CD1c-positive myeloid dendritic cell (primary cell): ENCODE results near the gene RNGTT.
A peak's percentile ranks its signal among the peaks of the same experiment; 100 is the strongest.
"Not testable (repeated sequence)": the region's sequence is repeated elsewhere in the genome, so short reads cannot be mapped to it uniquely, and the experiment has no call there.

Experiments used
- DNase-seq: peaks from one replicate; pipeline ENCODE4 v3.0.0-alpha.2; 2016; ENCODE audit errors: extremely low spot score

RNGTT gene

DNA sequence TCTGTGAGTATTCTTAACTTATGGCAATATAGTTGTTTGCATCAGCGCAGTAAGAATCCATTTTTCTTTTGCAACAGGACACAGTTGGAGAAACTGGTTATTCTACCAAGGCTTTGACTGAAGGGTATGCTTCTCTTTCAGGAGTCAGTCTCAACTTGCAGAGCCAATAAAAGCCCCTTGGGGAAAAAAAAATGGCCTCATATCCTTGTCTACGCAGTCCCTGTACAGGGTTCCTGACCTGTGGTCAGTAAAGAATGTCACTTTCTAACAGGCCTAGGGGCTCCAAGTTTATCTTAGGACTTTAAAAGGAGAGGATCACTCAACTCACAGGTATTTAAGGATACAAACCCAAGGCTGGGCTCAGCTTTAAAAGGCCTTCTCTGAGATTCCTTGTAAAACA lies 6.9 kb upstream of the RNGTT start:
- no peak for DNase-seq

DNA sequence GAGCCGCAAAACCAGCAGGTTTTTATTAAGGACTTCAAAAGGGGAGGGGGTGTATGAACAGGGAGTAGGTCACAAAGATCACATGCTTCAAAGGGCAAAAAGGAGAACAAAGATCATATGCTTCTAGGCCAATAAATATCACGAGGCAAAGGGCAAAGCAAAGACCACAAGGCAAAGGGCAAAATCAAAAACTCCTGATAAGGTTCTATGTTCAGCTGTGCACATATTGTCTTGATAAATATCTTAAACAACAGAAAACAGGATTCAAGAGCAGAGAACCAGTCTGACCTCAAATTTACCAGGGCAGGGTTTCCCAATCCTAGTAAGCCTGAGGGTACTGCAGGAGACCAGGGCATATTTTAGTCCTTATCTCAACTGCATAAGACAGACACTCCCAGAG lies 5.8 kb upstream of the RNGTT start:
- DNase-seq: not testable (repeated sequence)

DNA sequence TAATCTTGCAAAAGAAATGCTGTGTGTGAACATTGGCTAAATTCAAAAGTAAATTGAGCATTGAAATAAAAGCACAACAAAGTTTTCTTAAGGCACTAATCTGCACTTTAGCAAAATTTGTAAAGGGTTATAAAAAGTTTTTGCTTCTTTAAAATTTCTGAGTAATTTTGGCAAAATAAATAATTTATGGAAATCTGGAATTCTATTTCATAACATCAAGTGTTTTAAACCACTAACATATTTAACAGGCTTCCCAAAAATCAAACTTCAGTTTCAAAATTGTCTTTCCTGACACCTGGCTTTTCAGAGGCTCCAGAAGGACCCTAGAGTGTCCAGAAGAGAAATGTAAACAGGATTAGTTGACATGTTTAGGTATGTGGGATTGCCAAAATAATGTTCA lies 4.5 kb upstream of the RNGTT start:
- no peak for DNase-seq

GRCh38 chr6:88965691-88966090 lies 2.3 kb upstream of the RNGTT start:
- DNase-seq: no peak

DNA sequence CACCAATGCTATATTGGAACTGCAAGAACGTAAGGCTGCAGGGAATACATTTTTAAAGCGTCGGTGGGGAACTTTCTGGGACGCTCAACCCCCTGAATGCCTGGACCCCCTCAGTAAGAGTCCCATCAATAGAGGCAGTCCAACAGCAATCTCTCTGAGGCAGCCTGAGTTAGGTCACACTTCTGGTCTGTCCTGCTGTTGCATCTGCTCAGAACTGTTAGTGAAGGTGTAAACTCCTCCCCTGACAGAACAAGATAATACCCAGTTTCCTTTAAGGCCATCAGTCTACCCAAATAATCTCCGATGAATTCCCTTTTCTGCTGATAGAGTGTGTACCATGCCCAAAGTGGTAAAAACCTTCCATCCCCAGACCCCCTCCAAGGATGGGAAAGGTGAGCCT lies 1.1 kb upstream of the RNGTT start:
- DNase-seq: no peak

- DNase-seq: no peak
Observed at GRCh38 chr6:88958842-88959241, 4.6 kb downstream of the RNGTT start.

DNA sequence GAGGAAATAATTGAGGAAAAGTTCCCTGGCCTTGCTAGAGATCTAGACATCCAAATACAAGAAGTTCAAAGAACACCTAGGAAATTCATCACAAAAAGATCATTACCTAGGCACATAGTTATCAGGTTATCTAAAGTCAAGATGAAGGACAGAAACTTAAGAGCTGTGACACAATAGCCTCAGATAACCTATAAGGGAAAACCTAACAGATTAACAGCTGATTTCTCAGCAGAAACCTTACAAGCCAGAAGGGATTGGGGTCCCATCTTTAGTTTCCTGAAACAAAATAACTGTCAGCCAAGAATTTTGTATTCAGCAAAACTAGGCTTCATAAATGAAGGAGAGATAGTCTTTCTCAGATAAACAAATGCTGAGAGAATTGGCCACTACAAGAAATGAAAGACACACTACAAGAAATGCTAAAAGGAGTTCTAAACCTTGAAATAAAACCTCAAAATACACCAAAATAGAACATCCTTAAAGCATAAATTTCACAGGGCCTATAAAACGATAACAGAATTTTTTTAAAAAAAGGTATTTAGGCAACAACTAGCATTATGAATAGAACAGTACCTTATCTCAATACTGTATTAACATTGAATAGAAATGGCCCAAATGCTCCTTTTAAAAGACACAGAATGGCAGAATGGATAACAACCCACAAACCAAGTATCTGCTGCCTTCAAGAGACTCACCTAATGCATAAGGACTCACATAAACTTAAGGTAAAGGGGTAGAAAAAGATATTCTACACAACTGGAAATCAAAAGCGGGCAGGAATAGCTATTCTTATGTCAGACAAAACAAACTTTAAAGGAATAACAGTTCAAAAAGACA lies 9.7 kb downstream of the RNGTT start:
- no peak for DNase-seq

GRCh38 chr6:88952065-88952704 lies 11.2 kb downstream of the RNGTT start:
- DNase-seq: no peak

DNA sequence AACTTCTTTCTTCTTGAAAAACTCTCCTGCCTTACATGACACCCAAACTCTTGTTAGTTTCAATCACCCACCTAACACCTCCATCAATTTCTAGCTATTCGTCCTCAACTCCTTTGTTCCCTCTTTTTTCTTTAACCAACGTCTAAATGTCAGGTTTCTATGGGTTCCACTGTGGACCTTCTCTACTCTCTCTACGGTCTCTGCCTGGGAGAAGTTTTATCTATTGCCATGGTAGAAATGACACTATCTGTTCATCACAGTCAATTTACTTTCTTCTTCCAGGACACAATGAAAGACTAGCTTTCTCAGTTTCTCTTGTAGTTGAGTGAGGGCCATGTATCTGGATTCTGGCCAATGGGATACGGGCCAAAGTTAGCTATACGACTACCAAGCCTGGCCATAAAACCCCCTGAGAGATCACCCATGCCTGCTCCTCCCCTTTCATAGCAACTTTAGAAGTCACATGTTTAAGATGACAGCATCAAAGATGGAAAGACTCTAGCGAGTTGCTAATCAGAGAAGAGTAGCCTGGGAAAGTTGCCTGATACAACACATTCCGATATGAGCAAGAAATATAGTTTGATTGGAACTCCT lies 17.9 kb downstream of the RNGTT start:
- no peak for DNase-seq

- DNase-seq: no peak
Observed at GRCh38 chr6:88933521-88933920, 29.9 kb downstream of the RNGTT start.

DNA sequence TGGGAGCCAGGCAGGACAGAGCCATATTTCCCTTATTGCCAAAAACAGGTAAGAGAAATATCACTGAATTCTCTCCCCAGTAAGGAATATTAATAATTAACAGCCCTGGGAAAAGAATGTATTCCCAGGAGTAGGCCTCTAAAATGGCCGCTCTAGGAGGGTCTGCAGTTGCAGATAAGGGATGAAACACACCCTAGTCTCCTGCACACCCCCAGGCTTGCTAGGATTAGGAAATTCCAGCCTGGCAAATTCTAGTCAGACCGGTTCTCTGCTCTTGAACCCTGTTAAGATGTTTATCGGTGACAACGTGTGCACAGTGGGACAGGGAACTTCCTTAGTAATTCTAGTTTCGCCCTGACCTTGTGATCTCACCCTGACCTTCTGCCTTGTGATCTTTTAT lies 31.4 kb downstream of the RNGTT start:
- DNase-seq: not testable (repeated sequence)

- DNase-seq: peak; percentile 83
Observed at GRCh38 chr6:88922775-88923548, 40.5 kb downstream of the RNGTT start.

- no peak for DNase-seq
Observed at GRCh38 chr6:88921734-88922133, 41.7 kb downstream of the RNGTT start.

- no peak for DNase-seq
Observed at GRCh38 chr6:88920774-88921733, 42.4 kb downstream of the RNGTT start.

DNA sequence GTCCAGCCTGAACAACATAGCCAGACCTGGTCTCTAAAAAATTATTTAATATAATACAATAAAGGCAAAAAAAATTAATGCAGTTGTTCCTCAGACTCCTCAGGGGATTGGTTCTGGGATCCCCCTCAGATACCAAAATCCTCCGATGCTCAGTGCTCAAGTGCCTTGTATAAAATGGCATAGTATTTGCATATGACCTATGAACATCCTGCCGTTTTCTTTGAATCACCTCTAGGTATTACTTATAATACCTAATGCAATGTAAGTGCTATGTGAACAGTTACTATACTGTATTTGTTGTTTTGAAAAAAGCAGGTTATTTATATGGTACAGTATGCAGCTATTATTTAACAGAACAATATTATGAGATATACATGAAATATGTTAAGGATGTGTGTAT lies 43.3 kb downstream of the RNGTT start:
- no peak for DNase-seq

DNA sequence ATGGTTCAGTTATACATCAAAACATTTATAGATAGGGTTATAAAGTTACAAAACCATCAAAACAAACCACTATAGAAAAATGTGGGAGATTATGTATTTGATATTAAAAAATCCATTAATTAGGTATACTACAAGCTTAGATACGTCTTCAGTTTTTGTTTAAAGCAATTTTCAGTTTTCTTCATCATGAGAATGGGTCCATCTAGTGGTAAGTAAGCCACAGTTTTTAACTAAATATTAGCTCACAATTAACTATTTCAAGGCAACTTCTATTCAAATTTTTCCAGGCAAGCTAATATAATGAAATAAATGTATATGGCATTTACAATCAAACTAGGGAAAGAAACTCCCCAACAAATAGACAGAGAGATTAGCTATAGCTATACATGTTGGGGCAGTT lies 44.4 kb downstream of the RNGTT start:
- no peak for DNase-seq

DNA sequence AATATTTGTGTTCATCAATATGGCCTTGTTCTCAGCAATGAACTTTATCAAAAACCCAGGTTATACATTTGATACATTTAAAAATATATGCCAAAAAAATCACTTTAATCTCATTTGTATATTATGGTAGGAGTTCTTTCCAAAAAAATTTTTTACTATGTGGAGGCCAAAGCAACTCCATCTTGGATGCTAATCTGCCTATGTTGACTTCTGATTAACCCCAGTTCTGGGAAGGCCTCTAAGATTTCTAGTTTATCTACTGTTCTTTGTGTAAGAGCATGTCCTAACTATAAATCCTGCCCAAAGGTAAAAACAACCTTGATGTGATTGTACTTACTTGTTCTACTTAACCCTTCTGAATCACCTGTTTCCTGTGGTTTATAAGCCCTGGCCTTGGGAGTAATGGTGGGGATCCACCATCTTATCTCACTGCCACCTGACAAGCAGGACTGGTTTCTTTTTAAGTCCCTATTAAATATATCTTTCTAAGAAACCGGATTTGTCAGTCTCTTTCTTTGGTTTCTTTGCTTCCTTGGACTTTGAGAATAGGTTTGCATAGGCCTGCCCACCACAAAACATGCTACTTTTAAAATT lies 46.7 kb downstream of the RNGTT start:
- no peak for DNase-seq

GRCh38 chr6:88914895-88915598 lies 48.4 kb downstream of the RNGTT start:
- no peak for DNase-seq

DNA sequence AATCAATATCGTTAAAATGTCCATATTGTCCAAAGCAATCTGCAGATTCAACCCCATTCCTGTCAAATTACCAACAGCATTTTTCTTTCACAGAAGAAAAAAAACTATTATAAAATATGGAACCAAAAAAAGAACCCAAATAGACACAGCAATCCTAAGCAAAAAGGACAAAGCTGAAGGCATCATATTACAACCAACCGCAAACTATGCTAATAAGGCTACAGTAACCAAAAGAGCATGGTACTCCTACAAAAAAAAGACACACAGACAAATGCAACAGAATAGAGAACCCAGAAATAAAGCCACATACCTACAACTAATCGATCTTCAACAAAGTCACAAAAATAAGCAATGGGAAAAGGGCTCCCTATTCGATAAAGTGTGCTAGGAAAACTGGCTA lies 49.2 kb downstream of the RNGTT start:
- DNase-seq: no peak

- DNase-seq: no peak
Observed at GRCh38 chr6:88913471-88913870, 49.9 kb downstream of the RNGTT start.
